H1 (cell line): ENCODE results near the gene GALNT13. TPM values are rescaled to one million over a fixed set of nuclear protein-coding genes. Genes with fewer than 3 reads are reported as not detected.

ENCODE experiments used
- CTCF ChIA-PET: fragments of 300-600 bp; sonication (Branson Sonifier 250); formaldehyde crosslinking; loops from one replicate; lab custom pipeline; 2021; ENCODE audit not compliant: partially characterized antibody; lab: Charles Lee
- POLR2A ChIA-PET: fragments of 300-600 bp; sonication (Branson Sonifier 250); formaldehyde crosslinking; loops from one replicate; lab custom pipeline; 2021; ENCODE audit warnings: inconsistent platforms; ENCODE audit not compliant: partially characterized antibody; lab: Charles Lee
- DNase-seq, 2 experiments: peaks; one replicate each; pipeline versions ENCODE4 v3.0.0 to v3.0.0-alpha.2; 2010 to 2022; ENCODE audit warnings: low spot score in 2 of 2, low read depth in 1 of 2, mixed read lengths in 1 of 2
- FAIRE-seq: peaks from 2 replicates; lab custom pipeline; 2011; peaks lifted over from hg19 to GRCh38; lab: Jason Lieb, UNC
- H2AFZ ChIP-seq: 2 replicates; pipeline ENCODE4 v1.8.1; 2012; ENCODE audit warnings: low read length, inconsistent platforms
- H2AK5ac ChIP-seq: 2 replicates; pipeline ENCODE4 v1.6.1; 2013; ENCODE audit warnings: low read depth, low read length
- H2BK120ac ChIP-seq: replicated peaks from 2 replicates; pipeline ENCODE3; 2013; ENCODE audit warnings: low read depth, low read length, inconsistent platforms
- H2BK12ac ChIP-seq: 2 replicates; pipeline ENCODE4 v1.6.1; 2013; ENCODE audit warnings: low read depth, low read length
- H2BK15ac ChIP-seq: 2 replicates; pipeline ENCODE4 v1.6.1; 2013; ENCODE audit warnings: low read length
- H2BK20ac ChIP-seq: 2 replicates; pipeline ENCODE4 v1.6.1; 2013; ENCODE audit warnings: low read length
- H2BK5ac ChIP-seq: 2 replicates; pipeline ENCODE4 v1.6.1; 2013; ENCODE audit warnings: low read depth, low read length
- H3K14ac ChIP-seq: 2 replicates; pipeline ENCODE4 v1.6.1; 2013; ENCODE audit warnings: inconsistent platforms; ENCODE audit not compliant: insufficient read length
- H3K18ac ChIP-seq: 2 replicates; pipeline ENCODE4 v1.6.1; 2013; ENCODE audit warnings: low read length; ENCODE audit errors: extremely low read depth
- H3K23ac ChIP-seq: 2 replicates; pipeline ENCODE4 v1.6.1; 2013; ENCODE audit warnings: inconsistent platforms; ENCODE audit not compliant: insufficient read length
- H3K23me2 ChIP-seq: 2 replicates; pipeline ENCODE4 v1.6.1; 2013; ENCODE audit warnings: low read depth, low read length
- H3K27ac ChIP-seq: 2 replicates; pipeline ENCODE4 v1.6.1; 2011; ENCODE audit warnings: low read depth, low read length, inconsistent platforms
- H3K27me3 ChIP-seq, 4 experiments: replicated peaks in 1 of 4; 1 replicate in 1 of 4; 2 replicates in 3 of 4; pipeline versions ENCODE4 v1.6.1 to v1.8.1; 2011 to 2013; ENCODE audit warnings: low read length in 3 of 4, mild to moderate bottlenecking in 3 of 4, inconsistent platforms in 2 of 4, mixed read lengths in 2 of 4, moderate library complexity in 1 of 4; ENCODE audit not compliant: control insufficient read depth in 3 of 4, insufficient read depth in 3 of 4; ENCODE audit errors: extremely low read depth in 1 of 4
- H3K36me3 ChIP-seq, 4 experiments: 2 replicates each; pipeline versions ENCODE4 v1.6.1 to v1.8.1; 2011 to 2013; ENCODE audit warnings: mild to moderate bottlenecking in 4 of 4, low read length in 3 of 4, moderate library complexity in 2 of 4, control low read depth in 1 of 4, inconsistent platforms in 1 of 4; ENCODE audit not compliant: insufficient read depth in 4 of 4, control insufficient read depth in 2 of 4
- H3K4ac ChIP-seq: replicated peaks from 2 replicates; pipeline ENCODE3; 2013; ENCODE audit warnings: low read length, low read depth, mixed read lengths, inconsistent platforms; ENCODE audit not compliant: insufficient read length
- H3K4me1 ChIP-seq, 4 experiments: replicated peaks in 1 of 4; 1 replicate in 1 of 4; 2 replicates in 3 of 4; pipeline versions ENCODE4 v1.6.1 to v1.8.1; 2011 to 2013; ENCODE audit warnings: low read length in 3 of 4, inconsistent platforms in 2 of 4, mixed read lengths in 1 of 4; ENCODE audit not compliant: insufficient read depth in 4 of 4, control insufficient read depth in 3 of 4
- H3K4me2 ChIP-seq, 2 experiments: 2 replicates each; pipeline versions ENCODE4 v1.6.1 to v1.8.1; 2011 to 2013; ENCODE audit warnings: low read depth in 2 of 2, low read length in 2 of 2, control low read depth in 1 of 2, inconsistent platforms in 1 of 2, mild to moderate bottlenecking in 1 of 2; ENCODE audit not compliant: insufficient read depth in 1 of 2
- H3K4me3 ChIP-seq, 4 experiments: fragments of 200-600, 300-600 bp in 1 of 4; sonication (generic), shearing (Covaris generic), sonication (Bioruptor Twin) in 1 of 4; 2 replicates each; pipeline versions ENCODE4 v1.5.1 to v1.8.1; 2011 to 2016; ENCODE audit warnings: low read length in 4 of 4, low read depth in 3 of 4, control low read depth in 2 of 4, inconsistent platforms in 2 of 4, mild to moderate bottlenecking in 2 of 4, mixed read lengths in 1 of 4, moderate library complexity in 1 of 4; ENCODE audit not compliant: insufficient read depth in 2 of 4; ENCODE audit errors: extremely low read depth in 1 of 4
- H3K56ac ChIP-seq: replicated peaks from 2 replicates; pipeline ENCODE3; 2013; ENCODE audit warnings: low read depth, mild to moderate bottlenecking, mixed read lengths, low read length, inconsistent platforms; ENCODE audit not compliant: insufficient read length
- H3K79me1 ChIP-seq: 2 replicates; pipeline ENCODE4 v1.6.1; 2013; ENCODE audit warnings: low read depth, low read length, control low read depth
- H3K79me2 ChIP-seq, 2 experiments: 2 replicates each; pipeline versions ENCODE4 v1.6.1 to v1.8.1; 2012 to 2013; ENCODE audit warnings: low read length in 2 of 2, mild to moderate bottlenecking in 2 of 2, inconsistent platforms in 1 of 2; ENCODE audit not compliant: insufficient read depth in 2 of 2, control insufficient read depth in 1 of 2
- H3K9ac ChIP-seq, 4 experiments: replicated peaks in 1 of 4; 1 replicate in 1 of 4; 2 replicates in 3 of 4; pipeline versions ENCODE4 v1.6.1 to v1.8.1; 2011 to 2013; ENCODE audit warnings: low read depth in 3 of 4, low read length in 3 of 4, control low read depth in 2 of 4, mild to moderate bottlenecking in 2 of 4, moderate library complexity in 2 of 4, inconsistent platforms in 1 of 4; ENCODE audit errors: extremely low read depth in 1 of 4
- H3K9me3 ChIP-seq, 2 experiments: 2 replicates each; pipeline versions ENCODE4 v1.6.1 to v1.8.1; 2012 to 2013; ENCODE audit warnings: mild to moderate bottlenecking in 2 of 2, moderate library complexity in 2 of 2, control low read depth in 1 of 2, inconsistent platforms in 1 of 2, low read depth in 1 of 2, low read length in 1 of 2, mixed read lengths in 1 of 2; ENCODE audit not compliant: insufficient read depth in 2 of 2
- H4K20me1 ChIP-seq, 2 experiments: replicated peaks in 1 of 2; 2 replicates each; pipeline versions ENCODE3 to v1.8.1; 2011 to 2013; ENCODE audit warnings: inconsistent platforms in 2 of 2, low read length in 2 of 2, mild to moderate bottlenecking in 1 of 2; ENCODE audit not compliant: insufficient read depth in 2 of 2, control insufficient read depth in 1 of 2
- H4K5ac ChIP-seq: 2 replicates; pipeline ENCODE4 v1.6.1; 2013; ENCODE audit warnings: low read length, low read depth, mixed read lengths, inconsistent platforms; ENCODE audit not compliant: insufficient read length
- H4K8ac ChIP-seq: 2 replicates; pipeline ENCODE4 v1.8.0; 2013; ENCODE audit warnings: mild to moderate bottlenecking, moderate library complexity, low read length, inconsistent platforms; ENCODE audit not compliant: insufficient read depth; ENCODE audit errors: extremely low read depth
- H4K91ac ChIP-seq: replicated peaks from 2 replicates; pipeline ENCODE3; 2013; ENCODE audit warnings: low read length, mixed read lengths, inconsistent platforms; ENCODE audit not compliant: insufficient read length
- CHD1 ChIP-seq: IDR thresholded peaks from 2 replicates; pipeline ENCODE4 v1.6.1; 2012; ENCODE audit warnings: low read depth, low read length, improper control_type of control experiment
- CREB1 ChIP-seq: IDR thresholded peaks from 2 replicates; pipeline ENCODE4 v1.6.1; 2012; ENCODE audit warnings: inconsistent platforms
- E2F6 ChIP-seq: IDR thresholded peaks from 2 replicates; pipeline ENCODE4 v1.6.1; 2012; ENCODE audit warnings: inconsistent platforms
- FOSL1 ChIP-seq: IDR thresholded peaks from 2 replicates; pipeline ENCODE4 v1.6.1; 2011; ENCODE audit warnings: mild to moderate bottlenecking, low read depth, low read length, moderate library complexity; ENCODE audit not compliant: insufficient read depth
- GTF2F1 ChIP-seq: IDR thresholded peaks from 2 replicates; pipeline ENCODE4 v1.6.1; 2012; ENCODE audit warnings: low read depth, low read length, improper control_type of control experiment, borderline replicate concordance
- JUN ChIP-seq: IDR thresholded peaks from 2 replicates; pipeline ENCODE4 v1.6.1; 2011; ENCODE audit warnings: low read depth, mild to moderate bottlenecking, improper control_type of control experiment, low read length
- MAX ChIP-seq: IDR thresholded peaks from 2 replicates; pipeline ENCODE4 v1.6.1; 2012; ENCODE audit warnings: inconsistent platforms
- NRF1 ChIP-seq: IDR thresholded peaks from 2 replicates; pipeline ENCODE4 v1.6.1; 2011; ENCODE audit warnings: mild to moderate bottlenecking, low read depth, low read length, improper control_type of control experiment
- SIX5 ChIP-seq: IDR thresholded peaks from 2 replicates; pipeline ENCODE4 v1.6.1; 2011; ENCODE audit warnings: mild to moderate bottlenecking, low read depth, low read length
- SP1 ChIP-seq: IDR thresholded peaks from 2 replicates; pipeline ENCODE4 v1.6.1; 2011; ENCODE audit warnings: low read depth, low read length
- TAF1 ChIP-seq: IDR thresholded peaks from 2 replicates; pipeline ENCODE4 v1.6.1; 2011; ENCODE audit warnings: mild to moderate bottlenecking, low read depth, low read length
- TAF7 ChIP-seq: optimal IDR thresholded peaks from 2 replicates; pipeline ENCODE3; 2011; ENCODE audit warnings: low read depth, mild to moderate bottlenecking, inconsistent platforms, low read length, moderate library complexity, borderline replicate concordance
- TEAD4 ChIP-seq: IDR thresholded peaks from 2 replicates; pipeline ENCODE4 v1.6.1; 2012; ENCODE audit warnings: low read depth, low read length, inconsistent platforms, mixed read lengths
- ZNF274 ChIP-seq: IDR thresholded peaks from 2 replicates; pipeline ENCODE4 v1.7.0; 2012; ENCODE audit warnings: low read length, borderline replicate concordance; ENCODE audit errors: extremely low read depth
- WGBS, 2 experiments: shearing (Covaris generic) in 1 of 2; methylation state at CpG; one replicate each; pipeline versions ENCODE4 v1.1.6 to v1.1.7; 2013 to 2015; ENCODE audit warnings: low lambda C conversion rate in 2 of 2, mixed read lengths in 2 of 2, inconsistent platforms in 1 of 2, low coverage in 1 of 2, missing lambda C conversion rate in 1 of 2; ENCODE audit not compliant: insufficient replicate concordance in 2 of 2, insufficient coverage in 1 of 2, insufficient read length in 1 of 2; ENCODE audit errors: extremely low coverage in 1 of 2, missing lambda C conversion rate in 1 of 2; 5-methylcytosine and 5-hydroxymethylcytosine counted together
- polyA plus RNA-seq, 7 experiments: library from polyadenylated mRNA; depleted of rRNA in 3 of 7; stranded (reverse) in 5 of 7; unstranded in 2 of 7; fragments of >200 nt in 5 of 7; fragments of 200-250 nt in 2 of 7; gene quantifications; 1 replicate in 5 of 7; 2 replicates in 1 of 7; 4 replicates in 1 of 7; pipeline versions ENCODE4 v1.2.1 to v1.2.3, GENCODE V29; 2011 to 2013; ENCODE audit warnings: missing spikeins in 2 of 7, mixed read lengths in 2 of 7
- total RNA-seq: library from RNA; stranded (reverse); fragmentation: NEBNext Ultra II Directional; extraction: Animal tissue kit (Norgen Biotek cat#: 25700); gene quantifications from 2 replicates; pipeline ENCODE4 v1.2.1, GENCODE V29; 2021

GALNT13 gene
- total and polyA plus RNA-seq, 2 of the 8 experiments (the other 6 are each of a cell fraction or from before 2014, with no cell fraction given): 3.2 to 9.6 TPM

- ChIA-PET CTCF (interaction anchor here (0.9 kb wide), 1 partner anchor 14 kb away, joined by 3 read pairs; no protein-coding TSS in a partner anchor), POLR2A (no interaction called here)
- H3K4me2 ChIP-seq: no peak overlapping the region
- no peak overlapping the region for H2BK20ac ChIP-seq
- no peaks in the 10 kb centered on the region for H3K79me1 ChIP-seq
- no peaks in the 10 kb centered on the region for H3K79me2 ChIP-seq
- H3K9me3 ChIP-seq: no peaks in the 10 kb centered on the region
- 68% methylated on average over 5 of the region's 5 CpGs; no CpG with 5 or more reads in 1 of the 2 experiments for WGBS, 2 experiments
- no peak overlapping the region for H2AFZ ChIP-seq
- H3K36me3 ChIP-seq: no peaks in the 10 kb centered on the region
- no peak overlapping the region for H3K9ac ChIP-seq
- no peak overlapping the region for H3K4ac ChIP-seq
- no peak overlapping the region for H2AK5ac ChIP-seq
- H3K56ac ChIP-seq: no peak overlapping the region
- H3K23me2 ChIP-seq: no peaks in the 10 kb centered on the region
- no peak overlapping the region for H3K4me3 ChIP-seq
- no peak overlapping the region for H4K8ac ChIP-seq
- no peak overlapping the region for H3K14ac ChIP-seq
- H4K20me1 ChIP-seq: no peaks in the 10 kb centered on the region
- H3K27me3 ChIP-seq: no peaks in the 10 kb centered on the region
- H3K4me1 ChIP-seq: peaks cover 0 to 3% (median 2%) of the 10 kb centered on the region in 4 experiments; a peak in 4 of 7 replicates
- no peak overlapping the region for H3K27ac ChIP-seq
- H4K5ac ChIP-seq: no peak overlapping the region
- no peak overlapping the region for H2BK12ac ChIP-seq
- no peak overlapping the region for H3K23ac ChIP-seq
- no peak overlapping the region for H4K91ac ChIP-seq
- FAIRE-seq (no peak), DNase-seq (no peak)
- no peak overlapping the region for H2BK15ac ChIP-seq
- no peak overlapping the region for H2BK5ac ChIP-seq
- H3K18ac ChIP-seq: no peak overlapping the region
- H2BK120ac ChIP-seq: no peak overlapping the region
- no peak for TF ChIP-seq TAF1
- TF ChIP-seq GTF2F1: no peak
- TF ChIP-seq JUN: no peak
- no peak for TF ChIP-seq CREB1
- TF ChIP-seq CHD1: no peak
- TF ChIP-seq TEAD4: no peak
- no peak for TF ChIP-seq FOSL1
- no peak for TF ChIP-seq SP1
- TF ChIP-seq ZNF274: no peak
- no peak for TF ChIP-seq E2F6
- no peak for TF ChIP-seq SIX5
- TF ChIP-seq NRF1: no peak
- TF ChIP-seq TAF7: no peak
- TF ChIP-seq MAX: no peak
Observed at GRCh38 chr2:154182008-154182407, 310.3 kb downstream of the GALNT13 start.
